Choroid plexus epithelial cell (primary cell): ENCODE measurements around the gene XPO4.

Experiments used
- DNase-seq: peaks from one replicate; pipeline ENCODE4 v3.0.0-alpha.2; 2010; ENCODE audit warnings: low read depth
- H3K4me3 ChIP-seq: 2 replicates; pipeline ENCODE4 v1.5.1; 2011; ENCODE audit warnings: low read depth, mild to moderate bottlenecking, control low read depth, low read length, moderate library complexity
- TF ChIP-seq, protein P1 (sequence below): conservative IDR thresholded peaks from 2 replicates; pipeline ENCODE4 v1.5.1; 2011; ENCODE audit warnings: low read depth, mild to moderate bottlenecking, control low read depth, inconsistent platforms, low read length, moderate library complexity

Gene XPO4

DNA sequence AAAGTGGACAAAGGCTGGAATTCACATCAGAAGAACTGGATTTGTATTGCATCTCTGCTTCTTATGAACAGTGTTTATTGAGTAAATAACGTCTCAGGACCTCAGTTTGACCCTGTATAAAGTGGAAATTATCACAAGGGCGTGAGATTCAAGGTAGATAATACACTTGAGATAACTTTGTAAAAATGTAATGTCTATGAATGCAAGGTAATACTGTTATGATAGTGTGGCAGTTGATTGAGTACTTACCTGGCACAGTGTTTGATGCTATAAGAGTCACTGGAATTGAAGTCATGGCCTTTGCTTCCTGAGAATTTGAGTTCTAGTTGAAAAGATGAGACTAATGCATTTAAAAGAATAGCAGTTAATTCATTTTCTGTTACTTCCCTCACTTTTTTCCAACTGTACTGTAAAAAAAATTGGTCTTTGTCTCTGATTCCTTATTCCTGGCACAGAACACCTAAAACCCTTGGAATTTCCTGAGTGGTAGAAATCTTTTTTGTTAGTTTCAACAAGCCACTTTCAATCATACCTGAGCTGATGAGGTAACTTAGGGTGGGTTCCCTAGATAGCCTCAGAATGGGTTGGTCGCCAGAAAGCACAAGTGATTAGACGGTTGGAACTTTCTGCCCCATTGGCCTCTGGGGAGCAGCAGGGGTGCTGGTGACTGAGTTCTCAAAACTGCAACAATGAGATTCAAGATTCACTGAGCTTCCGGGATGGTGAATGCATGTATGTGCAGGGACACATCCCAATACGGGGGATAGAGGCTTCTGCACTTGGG is 6.4 kb upstream of the XPO4 start:
- H3K4me3 ChIP-seq = no peak overlapping the region
- TF ChIP-seq, protein P1, sequence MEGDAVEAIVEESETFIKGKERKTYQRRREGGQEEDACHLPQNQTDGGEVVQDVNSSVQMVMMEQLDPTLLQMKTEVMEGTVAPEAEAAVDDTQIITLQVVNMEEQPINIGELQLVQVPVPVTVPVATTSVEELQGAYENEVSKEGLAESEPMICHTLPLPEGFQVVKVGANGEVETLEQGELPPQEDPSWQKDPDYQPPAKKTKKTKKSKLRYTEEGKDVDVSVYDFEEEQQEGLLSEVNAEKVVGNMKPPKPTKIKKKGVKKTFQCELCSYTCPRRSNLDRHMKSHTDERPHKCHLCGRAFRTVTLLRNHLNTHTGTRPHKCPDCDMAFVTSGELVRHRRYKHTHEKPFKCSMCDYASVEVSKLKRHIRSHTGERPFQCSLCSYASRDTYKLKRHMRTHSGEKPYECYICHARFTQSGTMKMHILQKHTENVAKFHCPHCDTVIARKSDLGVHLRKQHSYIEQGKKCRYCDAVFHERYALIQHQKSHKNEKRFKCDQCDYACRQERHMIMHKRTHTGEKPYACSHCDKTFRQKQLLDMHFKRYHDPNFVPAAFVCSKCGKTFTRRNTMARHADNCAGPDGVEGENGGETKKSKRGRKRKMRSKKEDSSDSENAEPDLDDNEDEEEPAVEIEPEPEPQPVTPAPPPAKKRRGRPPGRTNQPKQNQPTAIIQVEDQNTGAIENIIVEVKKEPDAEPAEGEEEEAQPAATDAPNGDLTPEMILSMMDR = no peak
- DNase-seq = no peak

DNA sequence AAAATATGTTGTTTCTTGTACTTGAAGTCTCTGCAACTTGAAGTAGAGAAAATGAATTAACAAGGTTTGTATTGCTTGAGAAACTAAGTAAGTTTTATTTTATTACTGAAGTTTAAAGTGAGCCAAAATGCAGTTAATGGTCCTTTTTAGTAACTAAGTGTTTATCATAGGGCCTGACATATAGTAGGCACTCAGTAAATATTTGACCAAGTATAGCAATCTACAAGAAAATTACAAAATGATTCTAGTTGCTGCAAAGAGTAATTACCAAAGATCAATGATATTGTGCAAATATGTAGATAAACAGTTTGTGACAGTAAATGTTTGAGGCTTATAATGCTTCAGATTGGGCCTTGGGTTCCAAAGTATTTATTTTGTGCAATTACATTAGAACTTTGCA is 2.4 kb upstream of the XPO4 start:
- no peak for DNase-seq
- no peak overlapping the region for H3K4me3 ChIP-seq
- TF ChIP-seq, protein P1 = no peak

DNA sequence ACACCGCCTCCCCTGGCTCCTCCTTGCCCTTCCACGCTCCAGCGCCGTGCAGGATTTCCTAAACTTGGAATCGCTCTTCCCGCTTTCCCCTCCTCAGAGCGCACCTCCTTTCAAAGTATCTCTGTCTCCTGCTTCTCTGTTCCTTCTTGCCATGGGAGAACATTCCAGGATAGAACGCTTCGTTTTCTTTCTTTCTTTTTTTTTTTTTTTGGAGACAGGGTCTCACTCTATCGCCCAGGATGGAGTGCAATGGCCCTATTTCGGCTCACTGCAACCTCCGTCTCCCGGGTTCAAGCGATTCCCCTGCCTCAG is 574 bp upstream of the XPO4 start:
- TF ChIP-seq, protein P1 = no peak
- DNase-seq = no peak

DNA sequence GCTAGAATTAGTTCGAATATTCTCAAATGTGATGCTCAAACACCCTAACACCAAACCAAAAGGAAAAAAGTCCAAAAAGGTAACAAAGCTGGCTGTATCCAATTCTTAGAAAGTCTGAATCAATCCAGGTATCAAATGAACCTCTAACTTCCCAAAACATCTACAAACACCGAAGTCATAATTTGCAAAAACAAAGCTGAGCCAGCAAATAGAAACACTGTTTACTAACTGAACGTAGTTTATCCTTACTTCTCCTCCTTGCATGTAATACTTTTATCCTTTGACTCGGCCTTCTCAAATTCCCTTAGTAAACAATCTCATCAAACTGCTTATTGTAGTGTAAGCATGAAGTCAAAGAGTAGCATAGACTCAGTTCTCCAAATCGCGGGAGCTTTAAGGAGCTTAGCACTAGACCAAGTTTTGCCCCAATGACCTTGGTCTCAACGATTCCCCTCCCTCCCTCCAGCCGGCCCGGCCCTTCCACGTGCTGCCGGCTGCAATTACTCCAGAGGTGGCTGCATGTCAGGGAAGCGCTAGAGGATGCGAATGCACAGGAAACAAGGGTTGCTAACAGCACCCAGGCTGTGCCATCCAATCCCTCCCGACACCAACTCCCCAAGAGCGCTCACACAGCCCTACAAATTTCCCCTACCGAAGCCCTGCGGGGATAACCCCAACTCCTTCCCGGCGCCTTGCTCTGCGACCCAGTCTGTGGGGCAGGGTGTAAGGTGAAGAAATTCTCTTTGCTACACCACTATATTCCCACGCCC is 693 bp downstream of the XPO4 start:
- peak overlapping the region; percentile 98 for H3K4me3 ChIP-seq
- peak; percentile 50 for DNase-seq
- TF ChIP-seq, protein P1 = no peak

More for the DNA sequence above, 574 bp upstream of the XPO4 start:
- H3K4me3 ChIP-seq = peak overlapping the region; percentile 98

DNA sequence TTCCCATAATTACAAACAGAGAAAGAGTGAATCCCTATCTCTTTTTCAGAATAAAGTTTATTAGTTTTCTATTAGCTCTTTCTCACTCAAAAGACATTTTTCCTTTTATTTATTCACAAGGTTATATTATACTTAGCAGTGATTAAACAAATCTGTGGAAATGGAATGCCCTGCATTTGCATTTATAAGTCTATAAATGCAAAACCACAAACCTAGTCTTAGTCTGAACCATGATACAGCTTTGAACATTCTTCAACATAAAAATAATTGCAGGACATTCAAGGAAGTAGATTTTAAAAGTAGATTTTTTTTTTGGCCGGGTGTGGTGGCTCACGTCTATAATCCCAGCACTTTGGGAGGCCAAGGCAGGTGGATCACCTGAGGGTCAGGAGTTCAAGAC is 8.3 kb downstream of the XPO4 start:
- TF ChIP-seq, protein P1 = no peak
- H3K4me3 ChIP-seq = no peak overlapping the region
- no peak for DNase-seq

DNA sequence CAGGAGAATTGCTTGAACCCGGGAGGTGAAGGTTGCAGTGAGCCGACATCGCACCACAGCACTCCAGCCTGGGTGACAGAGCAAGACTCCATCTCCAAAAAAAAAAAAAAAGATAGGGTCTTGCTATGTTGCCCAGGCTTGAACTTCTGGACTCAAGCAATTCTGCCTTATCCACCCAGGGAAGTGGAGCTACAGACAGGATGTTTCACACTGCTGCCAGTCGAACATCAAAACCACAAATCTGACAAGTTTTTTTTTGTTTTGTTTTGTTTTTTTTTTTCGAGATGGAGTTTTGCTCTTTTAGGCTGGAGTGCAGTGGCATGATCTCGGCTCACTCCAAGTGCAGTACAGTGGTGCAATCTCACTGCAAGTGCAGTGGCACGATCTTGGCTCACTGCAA is 10.8 kb downstream of the XPO4 start:
- no peak for DNase-seq
- TF ChIP-seq, protein P1 = no peak
- H3K4me3 ChIP-seq = no peak overlapping the region
